Subcutaneous adipose tissue (tissue), 4 donors: ENCODE measurements around the gene GRID2IP. TPM values are rescaled to one million over a fixed set of nuclear protein-coding genes. Genes with fewer than 3 reads are reported as not detected.

ENCODE experiments used
- CTCF ChIP-seq: fragments of 450-650 bp; IDR thresholded peaks from one replicate; pipeline ENCODE4 v1.5.1; 2016; ENCODE audit warnings: low read depth, mild to moderate bottlenecking, control low read depth, antibody characterized with exemption, moderate library complexity
- total RNA-seq, 4 donors: library from RNA; depleted of rRNA; stranded (reverse); fragments of >200 nt; gene quantifications; one replicate each; pipeline ENCODE4 v1.1.0, GENCODE V29; 2016

GRID2IP gene
- total RNA-seq, 4 donors from 2014 or later = not detected

GRCh38 chr7:6533893-6534495, 17.3 kb downstream of the GRID2IP start:
- no peak for TF ChIP-seq CTCF

- TF ChIP-seq CTCF = no peak
Measured at GRCh38 chr7:6532516-6532915, 18.7 kb downstream of the GRID2IP start.

- no peak for TF ChIP-seq CTCF
Measured at GRCh38 chr7:6531492-6532279, 19.6 kb downstream of the GRID2IP start.

- no peak for TF ChIP-seq CTCF
Measured at GRCh38 chr7:6530626-6531491, 20.4 kb downstream of the GRID2IP start.

GRCh38 chr7:6529643-6530042, 21.6 kb downstream of the GRID2IP start:
- no peak for TF ChIP-seq CTCF

- TF ChIP-seq CTCF = no peak
Measured at GRCh38 chr7:6528401-6529130, 22.7 kb downstream of the GRID2IP start.
